Gastroesophageal sphincter (tissue), 4 donors: ENCODE results near the gene ZNF343. TPM values are rescaled to one million over a fixed set of nuclear protein-coding genes. Genes with fewer than 3 reads are reported as not detected.

Experiments
- ATAC-seq: fragments of 150-250 bp; one replicate; pipeline ENCODE4 v1.9.1; 2016; ENCODE audit warnings: mild to moderate bottlenecking, moderate library complexity
- H3K27ac ChIP-seq, 4 donors: fragments of 200-600 bp; sonication (generic) in 3 of 4; 1 replicate in 3 of 4; 2 replicates in 1 of 4; pipeline ENCODE4 v1.5.1; 2016 to 2019
- H3K27me3 ChIP-seq: fragments of 200-600 bp; sonication (generic); one replicate; pipeline ENCODE4 v1.5.1; 2019
- H3K36me3 ChIP-seq, 2 donors: fragments of 200-600 bp; sonication (generic); one replicate each; pipeline ENCODE4 v1.5.1; 2019; ENCODE audit warnings: control low read depth in 1 of 2
- H3K4me1 ChIP-seq, 3 donors: fragments of 200-600 bp; sonication (generic); 1 replicate in 2 of 3; 2 replicates in 1 of 3; pipeline ENCODE4 v1.5.1; 2016 to 2019; ENCODE audit warnings: control low read depth in 2 of 3
- H3K4me3 ChIP-seq, 2 donors: fragments of 200-600 bp; sonication (generic); one replicate each; pipeline ENCODE4 v1.5.1; 2019; ENCODE audit warnings: mild to moderate bottlenecking in 1 of 2, moderate library complexity in 1 of 2
- H3K9me3 ChIP-seq, 3 donors: fragments of 200-600 bp; sonication (generic); one replicate each; pipeline ENCODE4 v1.5.1; 2017 to 2019; ENCODE audit warnings: control low read depth in 2 of 3
- EP300 ChIP-seq: sonication (generic); formaldehyde crosslinking; IDR thresholded peaks from one replicate; pipeline ENCODE4 v1.6.1; 2017; ENCODE audit warnings: antibody characterized with exemption, mild to moderate bottlenecking
- POLR2A ChIP-seq, 2 donors: fragments of 450-650 bp; IDR thresholded peaks; one replicate each; pipeline ENCODE4 v1.6.1; 2017; ENCODE audit warnings: antibody characterized with exemption in 2 of 2, mild to moderate bottlenecking in 2 of 2, moderate library complexity in 1 of 2
- POLR2AphosphoS5 ChIP-seq: sonication (generic); formaldehyde crosslinking; IDR thresholded peaks from one replicate; pipeline ENCODE4 v1.6.1; 2017; ENCODE audit warnings: antibody characterized with exemption
- WGBS, 2 donors: methylation state at CpG; one replicate each; pipeline ENCODE4 v1.1.5; 2018; ENCODE audit warnings: low coverage in 1 of 2; 5-methylcytosine and 5-hydroxymethylcytosine counted together
- total RNA-seq, 4 donors: library from RNA; depleted of rRNA; stranded (reverse); fragments of >200 nt; gene quantifications; one replicate each; pipeline ENCODE4 v1.1.0, GENCODE V29; 2016
- TF ChIP-seq, protein P1 (sequence below), 4 experiments: fragments of 200-600 bp in 2 of 4; fragments of 450-650 bp in 2 of 4; sonication (generic) in 1 of 4; IDR thresholded peaks; one replicate each; pipeline ENCODE4 v1.5.1; 2017 to 2019; ENCODE audit warnings: antibody characterized with exemption in 4 of 4, mild to moderate bottlenecking in 2 of 4, moderate library complexity in 2 of 4

The ZNF343 gene
- total RNA-seq, 4 donors from 2014 or later = 10.3 to 16.8 (median 12.5) TPM

DNA sequence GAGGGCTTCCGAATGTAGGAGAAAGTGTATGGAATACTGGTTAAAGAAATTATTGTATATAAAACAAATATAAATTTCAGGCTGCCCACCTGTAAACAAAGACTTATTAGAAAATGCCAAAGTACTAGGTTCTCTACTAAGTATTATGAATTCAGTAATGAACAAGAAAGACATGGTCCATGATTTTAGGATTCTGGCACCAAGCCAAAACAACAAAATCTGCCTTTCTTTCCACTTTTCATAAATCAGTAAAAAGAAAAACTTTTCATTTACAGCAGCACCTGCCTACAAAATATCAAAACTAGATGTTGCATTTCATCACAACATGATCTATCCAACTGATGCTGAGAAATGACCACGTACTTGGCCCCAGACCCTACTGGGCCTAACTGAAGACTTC, 23.6 kb downstream of the ZNF343 start:
- Histone ChIP-seq H3K36me3 (peaks cover 0 to 100% of the 10 kb centered on the region in 2 donors), H3K27ac (no peak overlapping the region), H3K4me1 (no peaks in the 10 kb centered on the region), H3K9me3 (peaks cover 0 to 5% (median 0%) of the 10 kb centered on the region in 3 donors), H3K27me3 (no peaks in the 10 kb centered on the region), H3K4me3 (no peak overlapping the region)
- TF ChIP-seq POLR2AphosphoS5 (no peak), EP300 (no peak), POLR2A (IDR thresholded peaks at IDR 0.05) (no peak)
- TF ChIP-seq, protein P1, sequence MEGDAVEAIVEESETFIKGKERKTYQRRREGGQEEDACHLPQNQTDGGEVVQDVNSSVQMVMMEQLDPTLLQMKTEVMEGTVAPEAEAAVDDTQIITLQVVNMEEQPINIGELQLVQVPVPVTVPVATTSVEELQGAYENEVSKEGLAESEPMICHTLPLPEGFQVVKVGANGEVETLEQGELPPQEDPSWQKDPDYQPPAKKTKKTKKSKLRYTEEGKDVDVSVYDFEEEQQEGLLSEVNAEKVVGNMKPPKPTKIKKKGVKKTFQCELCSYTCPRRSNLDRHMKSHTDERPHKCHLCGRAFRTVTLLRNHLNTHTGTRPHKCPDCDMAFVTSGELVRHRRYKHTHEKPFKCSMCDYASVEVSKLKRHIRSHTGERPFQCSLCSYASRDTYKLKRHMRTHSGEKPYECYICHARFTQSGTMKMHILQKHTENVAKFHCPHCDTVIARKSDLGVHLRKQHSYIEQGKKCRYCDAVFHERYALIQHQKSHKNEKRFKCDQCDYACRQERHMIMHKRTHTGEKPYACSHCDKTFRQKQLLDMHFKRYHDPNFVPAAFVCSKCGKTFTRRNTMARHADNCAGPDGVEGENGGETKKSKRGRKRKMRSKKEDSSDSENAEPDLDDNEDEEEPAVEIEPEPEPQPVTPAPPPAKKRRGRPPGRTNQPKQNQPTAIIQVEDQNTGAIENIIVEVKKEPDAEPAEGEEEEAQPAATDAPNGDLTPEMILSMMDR (IDR thresholded peaks at IDR 0.05) = no peak
- no peak for ATAC-seq
- WGBS, 2 donors = 73 to 80% methylated on average over 1 to 2 of the region's 2 CpGs

DNA sequence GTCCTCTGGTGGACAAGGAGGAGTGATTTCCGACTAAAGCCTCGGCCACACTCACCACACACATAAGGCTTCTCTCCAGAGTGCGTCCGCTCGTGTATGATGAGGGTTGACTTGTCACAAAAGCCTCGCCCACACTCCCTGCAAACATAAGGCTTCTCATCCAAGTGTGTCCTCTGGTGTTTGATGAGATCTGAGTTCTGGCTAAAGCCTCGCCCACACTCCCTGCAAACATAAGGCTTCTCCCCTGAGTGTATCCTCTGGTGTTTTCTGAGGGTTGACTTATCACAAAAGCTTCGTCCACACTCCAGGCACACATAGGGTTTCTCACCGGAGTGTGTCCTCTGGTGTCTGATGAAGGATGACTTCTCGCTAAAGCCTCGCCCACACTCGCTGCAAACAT, 25.2 kb downstream of the ZNF343 start:
- no peak overlapping the region for H3K4me3 ChIP-seq
- no peak overlapping the region for H3K27ac ChIP-seq
- WGBS, 2 donors = 88 to 100% methylated on average over 1 to 9 of the region's 12 CpGs
- H3K36me3 ChIP-seq = peaks cover 0 to 88% of the 10 kb centered on the region in 2 donors
- H3K9me3 ChIP-seq = peaks cover 0 to 5% (median 0%) of the 10 kb centered on the region in 3 donors
- no peaks in the 10 kb centered on the region for H3K27me3 ChIP-seq
- TF ChIP-seq POLR2AphosphoS5 (no peak), POLR2A (IDR thresholded peaks at IDR 0.05) (no peak), EP300 (no peak)
- TF ChIP-seq, protein P1 (IDR thresholded peaks at IDR 0.05) = no peak
- no peaks in the 10 kb centered on the region for H3K4me1 ChIP-seq
- no peak for ATAC-seq

DNA sequence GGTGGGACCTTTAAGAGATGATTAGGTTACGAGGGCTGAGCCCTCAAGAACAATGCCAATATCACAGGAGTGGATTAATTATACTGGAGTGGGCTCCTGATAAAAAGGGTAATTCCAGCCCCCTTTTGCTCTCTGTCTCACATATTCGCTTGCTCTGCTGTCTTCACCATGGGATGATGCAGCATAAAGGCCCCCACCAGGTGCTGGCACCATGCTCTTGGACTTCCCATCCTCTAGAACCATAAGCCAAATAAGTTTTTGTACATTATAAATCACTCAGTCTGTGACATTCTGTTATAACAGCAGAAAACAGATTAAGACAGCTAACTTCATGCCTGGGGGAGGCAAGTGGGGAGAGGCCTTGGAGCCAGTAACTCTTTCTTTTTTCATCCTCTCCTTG, 28.3 kb downstream of the ZNF343 start:
- Histone ChIP-seq H3K4me3 (no peak overlapping the region), H3K4me1 (no peaks in the 10 kb centered on the region), H3K27me3 (no peaks in the 10 kb centered on the region), H3K9me3 (peaks cover 0 to 5% (median 0%) of the 10 kb centered on the region in 3 donors), H3K27ac (no peak overlapping the region), H3K36me3 (peaks cover 0 to 64% of the 10 kb centered on the region in 2 donors)
- no peak for TF ChIP-seq POLR2A (IDR thresholded peaks at IDR 0.05)
- TF ChIP-seq POLR2AphosphoS5 = no peak
- TF ChIP-seq, protein P1 (IDR thresholded peaks at IDR 0.05) = no peak
- TF ChIP-seq EP300 = no peak
- no peak for ATAC-seq
- WGBS, 2 donors = 94 to 95% methylated on average over 2 of the region's 2 CpGs

DNA sequence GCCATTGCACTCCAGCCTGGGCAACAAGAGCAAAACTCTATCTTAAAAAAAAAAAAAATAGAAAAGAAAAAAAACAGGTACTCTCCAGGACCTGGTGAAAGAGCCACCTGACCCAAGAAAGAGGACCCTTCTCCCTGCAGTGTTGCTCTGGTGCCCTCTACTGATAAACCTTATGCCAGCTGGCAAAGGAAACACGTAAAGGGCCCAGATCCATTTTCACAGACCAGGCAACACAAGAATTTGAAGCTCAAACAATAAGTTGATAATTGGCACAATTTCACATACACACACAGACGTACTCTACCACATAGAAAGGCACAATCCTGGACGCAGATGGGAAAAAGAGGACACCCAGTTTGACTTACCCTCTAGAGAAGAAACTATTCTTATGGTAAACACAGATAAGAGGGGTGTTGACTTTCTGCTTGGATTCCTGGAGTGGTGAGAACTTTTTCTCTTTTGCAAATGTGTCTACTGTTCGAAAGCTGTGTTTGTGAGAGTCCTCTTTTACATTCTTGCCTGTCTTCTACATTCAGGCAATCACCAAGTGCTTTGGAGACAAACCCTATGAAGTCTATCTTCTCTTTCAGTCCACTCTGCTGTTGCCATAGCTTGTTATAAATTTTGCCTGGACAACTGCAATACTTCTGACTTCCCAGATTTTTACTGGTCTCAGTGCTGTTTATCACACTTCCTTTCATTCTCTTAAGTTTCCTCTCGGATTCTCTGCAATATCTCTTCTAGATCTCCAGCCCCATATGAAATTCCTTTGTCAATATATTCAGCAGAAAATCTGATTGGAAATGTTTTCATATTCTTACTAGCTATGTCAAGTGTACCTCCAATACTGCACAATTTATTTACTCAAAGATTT, 31.7 kb downstream of the ZNF343 start:
- WGBS, 2 donors = 83 to 93% methylated on average over 5 of the region's 5 CpGs
- no peak for TF ChIP-seq EP300
- no peak for TF ChIP-seq POLR2AphosphoS5
- TF ChIP-seq, protein P1 (IDR thresholded peaks at IDR 0.05) = no peak
- no peak for TF ChIP-seq POLR2A (IDR thresholded peaks at IDR 0.05)
- no peak overlapping the region for H3K27ac ChIP-seq
- peaks cover 0 to 5% (median 0%) of the 10 kb centered on the region in 3 donors for H3K9me3 ChIP-seq
- H3K4me3 ChIP-seq = no peak overlapping the region
- ATAC-seq = no peak
- H3K36me3 ChIP-seq = peaks cover 0 to 30% of the 10 kb centered on the region in 2 donors
- H3K4me1 ChIP-seq = no peaks in the 10 kb centered on the region
- H3K27me3 ChIP-seq = no peaks in the 10 kb centered on the region
